GM23248 (cell line): ENCODE results near the gene ATP6V1E1.

ENCODE experiments used
- EZH2 ChIP-seq: fragments of 200-600 bp; sonication (generic); IDR thresholded peaks from 2 replicates; pipeline ENCODE4 v1.6.1; 2018; ENCODE audit warnings: antibody characterized with exemption, mild to moderate bottlenecking; ENCODE audit not compliant: insufficient read depth, poor library complexity, severe bottlenecking
- EZH2phosphoT487 ChIP-seq: fragments of 200-600 bp; sonication (generic); IDR thresholded peaks from 2 replicates; pipeline ENCODE4 v1.6.1; 2018; ENCODE audit warnings: antibody characterized with exemption, moderate library complexity, mild to moderate bottlenecking, low read depth; ENCODE audit not compliant: insufficient read depth

GRCh38 chr22:17578136-17578754, 50.3 kb downstream of the ATP6V1E1 start:
- TF ChIP-seq EZH2 (no peak), EZH2phosphoT487 (no peak)
